GM19043 (cell line): ENCODE results near the gene CRHBP.
"Not testable (repeated sequence)": the region's sequence is repeated elsewhere in the genome, so short reads cannot be mapped to it uniquely, and the experiment has no call there.

Experiments used
- ATAC-seq: cut with Tn5 transposase; IDR thresholded peaks from one replicate; pipeline ENCODE4 v1.9.1; 2021; ENCODE audit warnings: low read depth; ENCODE audit not compliant: unreplicated experiment

Gene CRHBP

GRCh38 chr5:76958991-76959767, 6.3 kb downstream of the CRHBP start:
- no peak for ATAC-seq

GRCh38 chr5:76960004-76960625, 7.3 kb downstream of the CRHBP start:
- ATAC-seq, result peak; percentile 51

- no peak for ATAC-seq
These were observed 11.2 kb downstream of the CRHBP start for GRCh38 chr5:76964060-76964459.

- ATAC-seq, result no peak
These were observed 18.7 kb downstream of the CRHBP start for GRCh38 chr5:76971511-76971910.

- ATAC-seq, result no peak
These were observed 19.8 kb downstream of the CRHBP start for GRCh38 chr5:76972689-76973088.

GRCh38 chr5:76974785-76975184, 21.9 kb downstream of the CRHBP start:
- no peak for ATAC-seq

GRCh38 chr5:76978869-76979268, 26.0 kb downstream of the CRHBP start:
- ATAC-seq, result no peak

- no peak for ATAC-seq
These were observed 27.8 kb downstream of the CRHBP start for GRCh38 chr5:76980518-76981144.

GRCh38 chr5:76982450-76982849, 29.6 kb downstream of the CRHBP start:
- ATAC-seq, result no peak

- no peak for ATAC-seq
These were observed 30.6 kb downstream of the CRHBP start for GRCh38 chr5:76983468-76983867.

- ATAC-seq, result no peak
These were observed 34.1 kb downstream of the CRHBP start for GRCh38 chr5:76986825-76987526.

- ATAC-seq, result no peak
These were observed 38.1 kb downstream of the CRHBP start for GRCh38 chr5:76990899-76991459.

- not testable (repeated sequence) for ATAC-seq
These were observed 40.6 kb downstream of the CRHBP start for GRCh38 chr5:76993436-76993835.

- ATAC-seq, result no peak
These were observed 41.5 kb downstream of the CRHBP start for GRCh38 chr5:76994337-76994736.

GRCh38 chr5:76998251-76998650, 45.4 kb downstream of the CRHBP start:
- ATAC-seq, result not testable (repeated sequence)

- no peak for ATAC-seq
These were observed 46.6 kb downstream of the CRHBP start for GRCh38 chr5:76999451-76999850.

GRCh38 chr5:77003246-77003645, 50.4 kb downstream of the CRHBP start:
- no peak for ATAC-seq

- no peak for ATAC-seq
These were observed 53.3 kb downstream of the CRHBP start for GRCh38 chr5:77006124-77006523.

GRCh38 chr5:77008413-77008812, 55.6 kb downstream of the CRHBP start:
- ATAC-seq, result no peak

GRCh38 chr5:77010243-77010642, 57.4 kb downstream of the CRHBP start:
- no peak for ATAC-seq

GRCh38 chr5:77011498-77011897, 58.7 kb downstream of the CRHBP start:
- ATAC-seq, result no peak
